ENCODE measurements around the gene LIPC. TPM values are rescaled to one million over a fixed set of nuclear protein-coding genes. Genes with fewer than 3 reads are reported as not detected.

LIPC gene
- total RNA-seq, 1 experiment from 2014 or later: not detected

- TF ChIP-seq ZNF219 (CRISPR knock-in tag; IDR thresholded peaks at IDR 0.05; ENCODE audit: borderline replicate concordance) (no peak), ZMAT4 (CRISPR knock-in tag; IDR thresholded peaks at IDR 0.05) (no peak), GABPB1 (CRISPR knock-in tag; IDR thresholded peaks at IDR 0.05) (no peak), FOXP4 (CRISPR knock-in tag; IDR thresholded peaks at IDR 0.05) (no peak), NR2C2 (CRISPR knock-in tag; IDR thresholded peaks at IDR 0.05) (no peak), ZNF396 (CRISPR knock-in tag; IDR thresholded peaks at IDR 0.05; ENCODE audit: borderline replicate concordance) (no peak), ZNF263 (CRISPR knock-in tag; IDR thresholded peaks at IDR 0.05; ENCODE audit: low read depth) (no peak), TP53 (CRISPR knock-in tag; IDR thresholded peaks at IDR 0.05) (no peak), ETV6 (CRISPR knock-in tag; IDR thresholded peaks at IDR 0.05) (no peak), ZNF317 (CRISPR knock-in tag; IDR thresholded peaks at IDR 0.05; ENCODE audit: borderline replicate concordance, low read depth) (no peak), ZNF281 (CRISPR knock-in tag; IDR thresholded peaks at IDR 0.05) (no peak), OVOL2 (CRISPR knock-in tag; IDR thresholded peaks at IDR 0.05; ENCODE audit: borderline replicate concordance) (no peak), MYBL2 (CRISPR knock-in tag; IDR thresholded peaks at IDR 0.05) (no peak), KAT7 (CRISPR knock-in tag; IDR thresholded peaks at IDR 0.05; ENCODE audit: borderline replicate concordance) (no peak), IRF2 (CRISPR knock-in tag; IDR thresholded peaks at IDR 0.05; ENCODE audit: borderline replicate concordance, low read depth) (no peak), MAX (CRISPR knock-in tag; IDR thresholded peaks at IDR 0.05) (no peak), AR (CRISPR knock-in tag; IDR thresholded peaks at IDR 0.05) (no peak)
- no peak overlapping the region for H3K4me3 Mint-ChIP-seq
- no peaks in the 10 kb centered on the region for H3K27me3 Mint-ChIP-seq (ENCODE audit: low read depth)
- CTCF ChIA-PET: no interaction called here
- H3K4me1 Mint-ChIP-seq: peaks cover 19% of the 10 kb centered on the region
- POLR2A ChIA-PET: no interaction called here
- no peak overlapping the region for H3K27ac Mint-ChIP-seq
- DNase-seq (ENCODE audit: low spot score) (no peak), ATAC-seq (no peak)
- H3K36me3 Mint-ChIP-seq: peaks cover 6% of the 10 kb centered on the region
- H3K9me3 Mint-ChIP-seq: no peaks in the 10 kb centered on the region
Measured at GRCh38 chr15:58604455-58604923, 172.7 kb downstream of the LIPC start.

GRCh38 chr15:58605931-58606530 is 174.2 kb downstream of the LIPC start:
- Mint-ChIP-seq H3K4me3 (no peak overlapping the region), H3K27ac (no peak overlapping the region), H3K9me3 (no peaks in the 10 kb centered on the region), H3K4me1 (peaks cover 15% of the 10 kb centered on the region), H3K36me3 (peaks cover 13% of the 10 kb centered on the region), H3K27me3 (ENCODE audit: low read depth) (no peaks in the 10 kb centered on the region)
- POLR2A ChIA-PET: no interaction called here
- DNase-seq (ENCODE audit: low spot score) (no peak), ATAC-seq (no peak)
- CTCF ChIA-PET: no interaction called here
- TF ChIP-seq IRF2 (CRISPR knock-in tag; IDR thresholded peaks at IDR 0.05; ENCODE audit: borderline replicate concordance, low read depth): no peak
- no peak for TF ChIP-seq MLX (CRISPR knock-in tag; IDR thresholded peaks at IDR 0.05)
- no peak for TF ChIP-seq AFF4 (CRISPR knock-in tag; IDR thresholded peaks at IDR 0.05; ENCODE audit: borderline replicate concordance)
- TF ChIP-seq GABPB1 (CRISPR knock-in tag; IDR thresholded peaks at IDR 0.05): no peak
- TF ChIP-seq OVOL2 (CRISPR knock-in tag; IDR thresholded peaks at IDR 0.05; ENCODE audit: borderline replicate concordance): no peak
- TF ChIP-seq ZNF219 (CRISPR knock-in tag; IDR thresholded peaks at IDR 0.05; ENCODE audit: borderline replicate concordance): no peak
